Daoy (cell line): ENCODE results near the gene FAXDC2. TPM values are rescaled to one million over a fixed set of nuclear protein-coding genes. Genes with fewer than 3 reads are reported as not detected.
"Not testable (repeated sequence)": the region's sequence is repeated elsewhere in the genome, so short reads cannot be mapped to it uniquely, and the experiment has no call there.

Experiments used
- DNase-seq: peaks from one replicate; pipeline ENCODE4 v3.0.0-alpha.2; 2015; ENCODE audit warnings: low read depth
- total RNA-seq: library from RNA; depleted of rRNA; stranded (reverse); fragments of >200 nt; shearing (Covaris generic); gene quantifications from 2 replicates; pipeline ENCODE4 v1.2.3, GENCODE V29; 2014

The FAXDC2 gene
- total RNA-seq, 1 experiment from 2014 or later = 0.46 TPM

DNA sequence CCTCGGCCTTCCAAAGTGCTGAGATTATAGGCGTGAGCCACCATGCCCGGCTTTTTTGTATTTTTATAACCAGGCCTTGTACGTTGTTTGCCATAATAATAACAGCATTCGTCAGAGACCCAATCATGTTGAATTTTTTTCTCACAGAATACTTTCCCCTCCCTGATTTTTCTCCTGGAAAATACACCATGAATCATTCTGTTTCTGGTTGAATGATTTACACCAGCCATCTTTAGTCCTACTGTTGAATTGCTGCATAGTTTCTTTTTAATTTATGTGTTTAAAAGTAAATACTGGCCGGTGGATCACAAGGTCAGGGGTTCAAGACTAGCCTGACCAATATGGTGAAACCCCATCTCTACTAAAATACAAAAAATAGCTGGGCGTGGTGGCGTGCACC, 11.5 kb upstream of the FAXDC2 start:
- DNase-seq = no peak

GRCh38 chr5:154860765-154861164, 10.4 kb upstream of the FAXDC2 start:
- DNase-seq = no peak

- DNase-seq = peak; percentile 32
Observed at GRCh38 chr5:154860123-154860522, 9.7 kb upstream of the FAXDC2 start.

GRCh38 chr5:154858972-154859871, 8.8 kb upstream of the FAXDC2 start:
- no peak for DNase-seq

- DNase-seq = peak; percentile 99
Observed at GRCh38 chr5:154858297-154858971, 8.0 kb upstream of the FAXDC2 start, which contains the start of gene CNOT8. TSS of gene CNOT8 (plus strand) at chr5:154858627. CDS start at chr5:154863279, 4,652 bp downstream.

DNA sequence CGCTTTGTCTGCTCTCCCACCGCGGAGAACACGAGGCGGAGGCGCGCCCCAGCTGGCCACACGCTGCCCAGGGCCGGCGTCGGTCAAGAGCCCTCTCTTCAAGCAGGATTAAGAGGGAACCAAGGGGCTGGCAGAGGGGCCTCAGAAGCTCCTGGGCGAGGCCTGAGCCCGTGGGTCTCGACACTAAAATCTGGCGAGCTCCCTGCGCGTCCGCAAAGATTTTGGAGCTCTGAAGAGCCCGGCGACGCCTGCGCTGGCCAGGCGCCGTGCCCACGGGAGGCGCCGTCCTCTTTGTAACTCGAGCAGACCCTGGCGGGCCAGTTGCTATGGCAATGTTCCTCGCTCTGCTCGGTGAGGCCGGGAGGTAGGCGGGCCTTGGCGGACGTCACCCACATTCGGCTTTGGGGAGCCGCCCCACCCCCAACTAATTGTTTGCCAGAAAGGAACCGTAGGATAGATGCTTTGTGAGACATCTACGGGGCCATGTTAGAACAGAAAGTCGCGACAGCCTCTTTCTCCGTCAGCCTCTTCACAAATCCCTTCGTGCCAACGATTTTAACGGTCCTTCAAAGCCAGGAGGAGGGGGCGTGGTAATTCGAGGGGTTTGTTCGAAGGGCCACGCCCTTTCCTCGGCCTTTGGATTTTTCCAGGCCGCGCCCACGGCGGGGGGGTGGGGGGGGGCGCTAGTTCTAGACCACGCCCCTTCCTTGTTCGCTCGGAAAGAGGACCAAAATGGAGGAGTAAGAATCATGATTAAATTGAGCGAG, 7.3 kb upstream of the FAXDC2 start:
- peak; percentile 98 for DNase-seq

GRCh38 chr5:154851351-154851750, 948 bp upstream of the FAXDC2 start:
- no peak for DNase-seq

- DNase-seq = no peak
Observed at GRCh38 chr5:154849791-154850201, 607 bp downstream of the FAXDC2 start.

DNA sequence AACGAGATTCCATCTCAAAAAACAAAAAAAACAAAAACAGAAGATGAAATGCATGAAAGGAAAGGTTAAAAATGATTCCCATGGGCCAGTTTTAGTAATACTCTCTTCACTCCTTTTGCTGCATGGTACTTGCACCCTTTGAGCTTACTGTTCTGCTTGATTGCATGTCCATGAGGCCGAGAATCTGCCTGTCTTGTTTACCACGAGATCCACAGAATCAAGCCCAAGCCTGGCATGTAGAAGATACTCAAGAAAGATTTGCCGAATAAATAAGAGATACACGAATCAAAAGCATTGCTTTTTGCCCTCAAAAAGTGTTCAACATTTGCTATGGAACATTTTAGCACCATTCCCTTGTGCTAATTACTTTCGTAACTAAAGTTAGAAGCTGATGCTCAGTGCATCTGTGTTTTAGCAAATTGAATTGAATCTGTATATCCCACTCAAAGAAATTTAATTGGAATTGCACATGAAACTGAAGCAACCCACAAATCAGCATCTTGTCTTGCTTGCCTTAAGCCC, 1.1 kb downstream of the FAXDC2 start:
- no peak for DNase-seq

GRCh38 chr5:154844809-154845208, 5.6 kb downstream of the FAXDC2 start:
- DNase-seq = no peak

DNA sequence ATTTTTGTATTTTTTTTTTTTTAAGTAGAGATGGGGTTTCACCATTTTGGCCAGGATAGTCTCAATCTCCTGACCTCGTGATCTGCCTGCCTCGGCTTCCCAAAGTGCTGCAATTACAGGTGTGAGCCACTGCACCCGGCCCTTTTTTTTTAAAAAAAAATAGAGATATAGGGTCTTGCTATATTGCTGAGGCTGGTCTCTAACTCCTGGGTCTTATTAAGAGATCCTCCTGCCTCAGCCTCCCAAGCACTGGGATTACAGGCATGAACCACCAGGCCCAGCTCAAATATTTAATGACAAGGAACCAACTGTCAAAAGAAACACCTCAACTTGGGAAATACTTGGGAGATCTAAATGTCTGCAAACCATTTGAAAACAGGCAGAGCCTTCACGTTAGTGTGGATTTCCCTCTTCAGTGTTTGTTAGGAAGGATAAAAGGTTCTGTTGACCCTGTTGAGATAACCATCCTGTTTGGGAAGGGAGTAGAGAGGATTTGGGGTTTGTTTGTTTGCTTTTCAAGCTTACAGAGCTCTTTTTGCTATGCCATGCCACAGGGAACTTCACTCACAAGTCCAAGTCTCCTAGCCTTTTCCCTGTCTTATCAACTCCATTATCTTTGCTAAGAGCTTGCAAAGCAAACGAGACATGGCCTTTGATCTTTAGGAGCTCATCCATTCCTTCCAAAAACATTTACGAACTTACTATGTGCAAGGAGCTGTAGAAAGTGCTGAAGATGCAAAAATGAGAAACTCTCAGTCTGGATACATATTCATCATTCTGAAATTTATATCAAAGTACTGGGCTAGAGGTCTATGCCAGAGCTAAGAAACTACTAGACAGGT, 7.5 kb downstream of the FAXDC2 start:
- no peak for DNase-seq

GRCh38 chr5:154841273-154841661, 9.1 kb downstream of the FAXDC2 start:
- DNase-seq = no peak

DNA sequence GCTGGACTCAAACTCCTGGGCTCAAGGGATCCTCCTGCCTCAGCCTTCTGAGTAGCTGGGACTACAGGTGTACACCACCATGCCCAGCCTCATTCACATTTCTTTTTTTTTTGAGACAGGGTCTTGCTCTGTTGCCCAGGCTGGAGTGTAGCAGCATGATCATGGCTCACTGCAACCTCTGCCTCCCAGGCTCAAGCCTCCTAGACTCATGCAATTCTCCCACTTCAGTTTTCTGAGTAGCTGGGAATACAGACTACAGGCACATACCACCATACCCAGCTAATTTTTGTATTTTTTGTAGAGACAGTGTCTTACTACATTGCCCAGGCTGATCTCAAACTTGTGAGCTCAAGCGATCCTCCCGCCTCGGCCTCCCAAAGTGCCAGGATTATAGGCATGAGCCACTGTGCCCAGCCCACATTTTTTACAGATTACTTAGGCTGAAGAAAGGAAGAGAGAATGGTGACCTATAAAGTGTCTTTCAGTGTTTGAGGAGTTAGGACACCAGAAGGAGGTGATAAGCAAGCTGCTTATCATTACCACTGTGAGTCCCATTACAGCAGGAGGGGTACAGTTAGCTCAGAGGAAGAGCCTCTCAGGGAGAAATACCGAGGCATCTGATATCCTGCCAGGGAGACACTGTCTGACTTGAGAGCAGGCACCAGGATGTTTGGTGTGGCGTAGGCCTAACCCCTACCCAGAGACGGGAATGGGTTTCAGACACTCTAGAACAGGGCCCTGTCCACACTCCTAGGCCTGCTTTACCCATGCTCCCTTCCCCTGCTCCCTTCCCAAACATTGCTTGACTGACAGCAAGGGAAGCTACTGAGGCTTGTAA, 9.7 kb downstream of the FAXDC2 start:
- DNase-seq = no peak

DNA sequence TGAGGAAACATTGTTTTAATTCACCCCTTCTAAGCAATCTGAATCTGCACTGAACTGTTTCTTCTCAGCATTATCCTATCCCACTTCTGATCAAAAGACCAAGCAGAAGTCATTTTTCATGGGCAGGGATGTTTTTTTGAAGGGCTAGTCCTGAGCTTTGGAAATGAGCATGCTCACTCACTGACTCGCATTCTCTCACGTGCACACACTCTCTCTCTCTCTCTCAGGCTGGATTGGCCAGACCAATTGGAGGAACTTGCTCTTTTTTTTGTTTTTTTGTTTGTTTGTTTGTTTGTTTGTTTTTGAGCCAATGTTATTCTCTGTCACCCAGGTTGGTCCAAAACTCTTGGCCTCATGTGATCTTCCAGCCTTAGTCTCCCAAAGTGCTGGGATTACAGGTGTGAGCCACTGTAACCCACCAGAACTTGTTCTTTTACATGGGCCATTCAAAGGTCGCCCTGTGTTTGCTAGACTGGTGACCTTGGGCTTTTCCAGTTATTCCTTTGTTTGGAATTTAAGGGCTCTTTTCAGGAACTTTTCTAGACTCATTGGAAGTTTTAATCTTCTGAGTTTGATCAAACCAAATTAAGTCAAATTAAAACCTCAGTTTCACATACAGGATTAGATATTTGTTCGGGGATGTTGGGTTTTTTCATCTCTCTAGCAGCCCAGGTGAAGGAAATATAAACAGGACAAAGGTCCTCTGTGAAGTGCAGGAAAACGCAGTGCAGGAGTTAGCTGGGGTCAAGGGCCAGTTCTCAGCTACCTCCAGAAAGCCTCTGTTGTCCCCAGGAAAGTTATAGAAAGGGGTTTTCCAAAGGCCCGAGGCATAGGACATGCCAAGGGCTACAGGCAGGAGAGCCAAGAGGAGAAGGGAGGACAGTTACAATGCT, 13.1 kb downstream of the FAXDC2 start:
- no peak for DNase-seq

DNA sequence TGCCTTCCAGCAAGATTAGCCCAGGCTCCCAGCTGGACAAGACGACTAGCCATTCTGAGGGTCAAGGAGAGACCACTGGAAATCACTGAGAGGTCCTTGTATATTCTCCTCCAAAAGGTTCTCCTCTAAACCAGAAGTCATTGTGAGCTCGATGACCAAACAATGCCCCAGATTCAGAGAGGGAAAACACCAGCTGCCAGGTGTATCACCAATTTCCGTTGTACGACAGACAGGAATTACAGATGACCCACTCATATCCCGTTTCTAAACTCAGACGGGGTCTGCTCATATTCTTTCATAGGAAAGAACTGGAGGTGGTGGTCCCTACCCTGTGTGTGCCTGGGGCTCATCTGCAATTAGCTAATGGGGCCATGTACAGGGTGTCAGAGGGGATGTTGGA, 14.2 kb downstream of the FAXDC2 start:
- DNase-seq = no peak

DNA sequence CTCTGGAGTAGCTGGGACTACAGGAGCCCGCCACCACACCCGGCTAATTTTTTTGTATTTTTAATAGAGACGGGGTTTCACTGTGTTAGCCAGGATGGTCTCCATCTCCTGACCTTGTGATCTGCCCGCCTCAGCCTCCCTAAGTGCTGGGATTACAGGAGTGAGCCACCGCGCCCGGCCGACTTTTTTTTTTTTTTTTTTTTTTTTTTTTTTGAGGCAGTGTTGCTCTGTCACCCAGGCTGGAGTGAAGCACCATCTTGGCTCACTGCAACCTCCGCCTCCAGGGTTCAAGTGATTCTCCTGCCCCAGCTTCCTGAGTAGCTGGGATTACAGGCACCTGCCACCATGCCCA, 14.7 kb downstream of the FAXDC2 start:
- not testable (repeated sequence) for DNase-seq

DNA sequence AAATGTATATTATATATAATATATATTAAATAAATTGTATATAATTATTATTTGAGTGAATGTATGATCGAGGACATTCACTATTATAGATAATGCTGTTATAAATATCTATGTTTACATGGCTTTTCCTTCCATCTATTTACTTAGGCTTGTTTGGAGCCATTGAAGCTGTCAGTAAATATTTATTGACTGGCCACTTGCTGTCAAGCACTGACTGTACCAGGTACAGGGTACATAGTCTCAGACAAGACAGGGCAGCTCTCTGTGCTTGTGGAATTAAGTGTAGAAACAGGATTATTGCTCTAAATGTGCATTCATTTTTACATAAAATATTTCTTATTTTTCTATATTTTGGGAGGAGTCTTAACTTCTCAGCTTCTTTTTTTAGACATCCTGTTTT, 16.4 kb downstream of the FAXDC2 start:
- no peak for DNase-seq

- not testable (repeated sequence) for DNase-seq
Observed at GRCh38 chr5:154832804-154833203, 17.6 kb downstream of the FAXDC2 start.

DNA sequence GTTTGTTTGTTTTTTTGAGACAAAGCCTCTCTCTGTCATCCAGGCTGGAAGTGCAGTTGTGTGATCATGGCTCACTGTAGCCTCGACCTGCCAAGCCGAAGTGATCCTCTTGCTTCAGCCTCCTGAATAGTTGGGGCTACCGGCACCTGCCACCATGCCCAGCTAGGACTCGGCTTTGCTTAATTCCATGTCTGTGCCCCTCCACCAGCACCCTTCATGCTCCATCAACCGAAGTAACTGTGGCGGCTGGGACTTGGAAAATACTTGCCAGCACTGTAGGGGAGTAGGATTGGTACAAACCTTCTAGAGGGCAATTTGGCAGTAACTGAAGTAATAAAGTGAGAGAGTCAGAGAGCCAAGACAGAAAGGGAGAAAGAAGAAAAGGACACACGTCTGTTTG, 19.0 kb downstream of the FAXDC2 start:
- no peak for DNase-seq
